ENCODE data around the gene SLC24A3.

DNA sequence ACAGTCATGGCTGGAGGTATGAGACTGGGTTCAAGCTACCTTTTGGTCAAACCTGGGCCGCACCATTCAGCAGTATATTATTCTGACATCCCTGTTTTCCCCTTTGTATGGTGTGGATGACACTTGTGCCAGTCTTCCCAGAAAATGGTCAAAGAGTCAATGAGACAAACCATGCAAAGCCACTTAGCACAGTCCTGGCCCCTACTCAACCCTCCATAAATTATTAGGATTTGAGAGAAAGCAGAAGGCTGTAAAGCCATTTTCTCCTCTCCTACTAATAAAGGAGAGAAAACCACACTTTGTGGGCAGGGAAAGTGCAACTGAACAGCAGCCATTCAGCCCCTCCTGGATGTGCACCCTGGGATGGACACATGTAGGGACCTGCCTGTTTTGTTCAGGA, 236.2 kb downstream of the SLC24A3 start:
- TF ChIP-seq, protein P1, sequence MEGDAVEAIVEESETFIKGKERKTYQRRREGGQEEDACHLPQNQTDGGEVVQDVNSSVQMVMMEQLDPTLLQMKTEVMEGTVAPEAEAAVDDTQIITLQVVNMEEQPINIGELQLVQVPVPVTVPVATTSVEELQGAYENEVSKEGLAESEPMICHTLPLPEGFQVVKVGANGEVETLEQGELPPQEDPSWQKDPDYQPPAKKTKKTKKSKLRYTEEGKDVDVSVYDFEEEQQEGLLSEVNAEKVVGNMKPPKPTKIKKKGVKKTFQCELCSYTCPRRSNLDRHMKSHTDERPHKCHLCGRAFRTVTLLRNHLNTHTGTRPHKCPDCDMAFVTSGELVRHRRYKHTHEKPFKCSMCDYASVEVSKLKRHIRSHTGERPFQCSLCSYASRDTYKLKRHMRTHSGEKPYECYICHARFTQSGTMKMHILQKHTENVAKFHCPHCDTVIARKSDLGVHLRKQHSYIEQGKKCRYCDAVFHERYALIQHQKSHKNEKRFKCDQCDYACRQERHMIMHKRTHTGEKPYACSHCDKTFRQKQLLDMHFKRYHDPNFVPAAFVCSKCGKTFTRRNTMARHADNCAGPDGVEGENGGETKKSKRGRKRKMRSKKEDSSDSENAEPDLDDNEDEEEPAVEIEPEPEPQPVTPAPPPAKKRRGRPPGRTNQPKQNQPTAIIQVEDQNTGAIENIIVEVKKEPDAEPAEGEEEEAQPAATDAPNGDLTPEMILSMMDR (IDR thresholded peaks at IDR 0.05), result no peak
- no peak for TF ChIP-seq ZFX (IDR thresholded peaks at IDR 0.05; ENCODE audit: borderline replicate concordance)
